Stomach (tissue), 4 donors: Measurements from ENCODE around the gene SOX8.

Experiments used
- EP300 ChIP-seq: sonication (generic); formaldehyde crosslinking; IDR thresholded peaks from one replicate; pipeline ENCODE4 v1.6.1; 2017; ENCODE audit warnings: antibody characterized with exemption
- POLR2A ChIP-seq, 4 donors: fragments of 450-650 bp; IDR thresholded peaks; one replicate each; pipeline ENCODE4 v1.6.1; 2016; ENCODE audit warnings: antibody characterized with exemption in 4 of 4, control low read depth in 2 of 4, mild to moderate bottlenecking in 1 of 4, moderate library complexity in 1 of 4
- TF ChIP-seq, protein P1 (sequence below), 7 experiments: fragments of 450-650 bp in 4 of 7; fragments of 200-600 bp in 3 of 7; sonication (generic) in 3 of 7; IDR thresholded peaks; one replicate each; pipeline ENCODE4 v1.5.1; 2016 to 2019; ENCODE audit warnings: antibody characterized with exemption in 7 of 7, control low read depth in 2 of 7, mild to moderate bottlenecking in 1 of 7

GRCh38 chr16:1020091-1020399, 38.5 kb downstream of the SOX8 start:
- TF ChIP-seq, protein P1, sequence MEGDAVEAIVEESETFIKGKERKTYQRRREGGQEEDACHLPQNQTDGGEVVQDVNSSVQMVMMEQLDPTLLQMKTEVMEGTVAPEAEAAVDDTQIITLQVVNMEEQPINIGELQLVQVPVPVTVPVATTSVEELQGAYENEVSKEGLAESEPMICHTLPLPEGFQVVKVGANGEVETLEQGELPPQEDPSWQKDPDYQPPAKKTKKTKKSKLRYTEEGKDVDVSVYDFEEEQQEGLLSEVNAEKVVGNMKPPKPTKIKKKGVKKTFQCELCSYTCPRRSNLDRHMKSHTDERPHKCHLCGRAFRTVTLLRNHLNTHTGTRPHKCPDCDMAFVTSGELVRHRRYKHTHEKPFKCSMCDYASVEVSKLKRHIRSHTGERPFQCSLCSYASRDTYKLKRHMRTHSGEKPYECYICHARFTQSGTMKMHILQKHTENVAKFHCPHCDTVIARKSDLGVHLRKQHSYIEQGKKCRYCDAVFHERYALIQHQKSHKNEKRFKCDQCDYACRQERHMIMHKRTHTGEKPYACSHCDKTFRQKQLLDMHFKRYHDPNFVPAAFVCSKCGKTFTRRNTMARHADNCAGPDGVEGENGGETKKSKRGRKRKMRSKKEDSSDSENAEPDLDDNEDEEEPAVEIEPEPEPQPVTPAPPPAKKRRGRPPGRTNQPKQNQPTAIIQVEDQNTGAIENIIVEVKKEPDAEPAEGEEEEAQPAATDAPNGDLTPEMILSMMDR (IDR thresholded peaks at IDR 0.05): no peak
- TF ChIP-seq EP300 (no peak), POLR2A (IDR thresholded peaks at IDR 0.05) (no peak)
